Subcutaneous adipose tissue (tissue), 4 donors: ENCODE results near the gene SYS1. TPM values are rescaled to one million over a fixed set of nuclear protein-coding genes. Genes with fewer than 3 reads are reported as not detected.

Source experiments
- total RNA-seq, 4 donors: library from RNA; depleted of rRNA; stranded (reverse); fragments of >200 nt; gene quantifications; one replicate each; pipeline ENCODE4 v1.1.0, GENCODE V29; 2016
- TF ChIP-seq, protein P1 (sequence below): fragments of 450-650 bp; IDR thresholded peaks from one replicate; pipeline ENCODE4 v1.5.1; 2016; ENCODE audit warnings: low read depth, mild to moderate bottlenecking, control low read depth, antibody characterized with exemption, moderate library complexity

The SYS1 gene
- total RNA-seq, 4 donors from 2014 or later, result 24.3 to 34.8 (median 31.4) TPM

DNA sequence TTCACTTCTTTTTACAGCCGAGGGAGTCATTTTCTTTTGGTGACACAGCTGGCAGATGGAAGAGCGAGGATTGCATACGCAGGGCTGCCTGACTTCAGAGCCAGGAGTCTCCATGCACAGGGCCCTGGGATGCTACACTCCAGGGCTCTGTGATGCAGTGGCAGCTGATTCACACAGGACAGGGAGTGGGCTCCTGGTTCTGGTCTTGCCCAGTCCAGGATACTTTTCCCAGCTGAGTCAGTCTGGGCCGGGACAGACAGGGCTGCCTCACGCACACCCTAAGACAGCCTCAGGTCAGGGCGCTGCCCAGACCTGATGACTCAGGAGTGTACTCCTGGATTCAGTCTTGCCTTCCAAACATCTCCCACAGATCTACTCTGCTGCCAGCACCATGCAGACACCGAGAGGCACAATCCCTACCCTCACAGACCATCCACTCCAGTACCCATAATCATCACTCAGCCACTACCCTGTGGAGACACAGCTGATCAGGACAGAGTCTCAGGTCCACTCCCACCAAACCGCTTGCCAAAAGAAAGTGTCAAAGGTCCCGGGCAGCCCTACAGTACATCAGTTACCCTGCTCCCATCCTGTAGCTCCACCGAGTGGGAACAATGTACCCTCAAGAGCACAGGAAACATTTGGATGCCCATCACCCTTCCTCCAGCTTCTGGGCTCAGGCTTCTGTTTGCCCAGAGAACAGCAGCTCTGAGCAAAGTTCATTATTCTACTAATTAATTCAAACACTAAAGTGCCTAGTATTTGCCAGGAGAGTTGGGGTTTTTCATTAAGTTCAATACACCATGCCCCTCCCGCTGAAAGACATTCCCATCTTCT is 26.2 kb upstream of the SYS1 start:
- TF ChIP-seq, protein P1, sequence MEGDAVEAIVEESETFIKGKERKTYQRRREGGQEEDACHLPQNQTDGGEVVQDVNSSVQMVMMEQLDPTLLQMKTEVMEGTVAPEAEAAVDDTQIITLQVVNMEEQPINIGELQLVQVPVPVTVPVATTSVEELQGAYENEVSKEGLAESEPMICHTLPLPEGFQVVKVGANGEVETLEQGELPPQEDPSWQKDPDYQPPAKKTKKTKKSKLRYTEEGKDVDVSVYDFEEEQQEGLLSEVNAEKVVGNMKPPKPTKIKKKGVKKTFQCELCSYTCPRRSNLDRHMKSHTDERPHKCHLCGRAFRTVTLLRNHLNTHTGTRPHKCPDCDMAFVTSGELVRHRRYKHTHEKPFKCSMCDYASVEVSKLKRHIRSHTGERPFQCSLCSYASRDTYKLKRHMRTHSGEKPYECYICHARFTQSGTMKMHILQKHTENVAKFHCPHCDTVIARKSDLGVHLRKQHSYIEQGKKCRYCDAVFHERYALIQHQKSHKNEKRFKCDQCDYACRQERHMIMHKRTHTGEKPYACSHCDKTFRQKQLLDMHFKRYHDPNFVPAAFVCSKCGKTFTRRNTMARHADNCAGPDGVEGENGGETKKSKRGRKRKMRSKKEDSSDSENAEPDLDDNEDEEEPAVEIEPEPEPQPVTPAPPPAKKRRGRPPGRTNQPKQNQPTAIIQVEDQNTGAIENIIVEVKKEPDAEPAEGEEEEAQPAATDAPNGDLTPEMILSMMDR, result no peak

DNA sequence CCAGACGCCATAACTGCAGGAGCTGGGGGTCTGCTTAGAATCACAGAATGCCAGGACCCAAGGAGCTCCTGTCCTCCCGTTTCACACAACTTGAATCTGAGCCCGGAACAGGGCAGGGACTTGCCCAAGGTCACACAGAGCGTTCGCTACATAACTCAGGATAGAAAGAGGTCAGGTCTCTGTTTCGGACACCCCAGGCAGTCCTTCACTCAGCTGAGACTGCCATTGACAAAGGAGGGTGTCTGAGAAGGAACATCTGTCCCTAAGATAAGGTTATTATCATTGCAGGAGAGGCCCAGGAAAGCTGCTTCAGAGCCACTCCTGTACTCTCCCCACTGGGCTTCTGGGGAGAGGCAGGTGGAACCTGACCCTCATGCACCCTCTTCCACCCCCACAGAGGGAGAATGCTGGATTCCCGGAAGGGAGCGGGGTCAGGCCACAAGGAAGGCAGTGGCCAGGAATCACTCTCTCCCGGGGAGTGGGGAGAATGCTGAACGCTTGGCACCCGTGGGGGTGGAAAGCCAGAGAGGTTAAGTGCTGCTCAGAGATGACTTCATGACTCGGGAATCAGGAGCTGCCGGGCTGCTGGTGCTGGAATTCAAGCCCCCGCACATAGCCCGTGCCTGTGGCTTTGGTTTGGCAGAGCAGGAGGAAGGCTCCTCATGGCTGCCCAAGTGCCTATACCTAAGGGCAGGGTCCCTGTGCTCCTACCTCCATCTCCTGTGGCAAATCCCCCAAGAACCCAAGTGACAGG is 25.4 kb upstream of the SYS1 start:
- TF ChIP-seq, protein P1, result no peak

DNA sequence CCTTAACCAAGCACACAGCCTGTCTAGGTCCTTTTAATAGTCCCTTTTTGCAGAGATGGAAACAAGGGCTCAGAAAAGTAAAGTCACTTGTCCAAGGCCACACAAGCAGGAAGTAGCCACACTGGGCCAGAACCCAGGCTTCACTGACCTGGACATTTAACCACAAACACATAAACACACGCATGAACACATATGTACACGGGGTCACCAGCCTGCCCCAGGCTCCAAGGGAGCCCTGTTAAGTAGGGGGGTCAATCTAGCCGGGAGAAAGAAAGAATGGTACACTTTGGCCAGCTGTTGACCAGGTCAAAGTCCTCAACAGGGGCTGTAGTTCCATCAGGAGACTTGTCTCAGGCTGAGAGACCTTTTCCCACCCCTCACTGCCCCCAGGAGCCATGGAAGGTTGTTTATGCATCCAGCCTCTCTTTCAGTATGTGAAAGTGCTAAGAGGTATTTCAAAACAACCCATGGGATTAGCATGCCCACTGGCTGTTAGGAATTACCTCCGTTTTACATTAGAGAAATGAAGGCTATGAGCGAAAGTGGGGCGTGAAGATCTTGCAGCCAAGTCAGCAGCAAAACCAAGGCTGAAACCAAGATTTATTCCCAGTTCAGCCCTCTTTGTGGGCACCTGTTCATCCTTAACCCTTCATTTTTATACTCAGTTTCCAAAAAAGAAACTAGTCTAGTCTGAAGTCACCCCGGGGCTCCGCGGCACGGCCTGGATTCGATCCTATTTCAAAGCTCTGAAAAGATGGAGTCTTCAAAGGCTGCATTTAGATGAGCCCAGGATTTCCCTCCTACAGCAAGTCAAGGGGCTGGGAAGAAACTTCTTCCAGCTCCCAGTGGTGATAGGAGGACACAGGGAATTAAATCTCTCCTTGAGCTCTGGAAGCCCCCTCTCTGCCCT is 24.6 kb upstream of the SYS1 start:
- TF ChIP-seq, protein P1, result no peak

DNA sequence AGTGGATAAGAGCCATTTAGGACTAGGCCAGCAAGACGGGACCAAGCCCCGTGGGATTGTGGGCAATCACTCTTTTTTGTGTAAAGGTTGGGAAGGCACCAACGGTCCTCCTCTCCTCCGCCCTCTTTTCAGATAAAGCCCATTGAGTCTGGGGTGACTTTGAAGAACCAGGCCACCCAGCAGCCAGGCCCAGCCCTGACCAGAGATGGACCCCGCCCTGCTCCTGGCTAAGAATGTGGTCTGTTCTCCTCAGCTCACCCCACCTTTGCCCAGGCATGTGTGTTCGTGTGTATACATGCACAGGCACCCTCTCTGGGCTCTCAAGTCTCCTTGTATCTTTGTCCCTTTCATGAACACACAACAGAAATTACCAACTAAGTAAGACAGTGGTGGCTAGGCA is 23.9 kb upstream of the SYS1 start:
- TF ChIP-seq, protein P1, result no peak

DNA sequence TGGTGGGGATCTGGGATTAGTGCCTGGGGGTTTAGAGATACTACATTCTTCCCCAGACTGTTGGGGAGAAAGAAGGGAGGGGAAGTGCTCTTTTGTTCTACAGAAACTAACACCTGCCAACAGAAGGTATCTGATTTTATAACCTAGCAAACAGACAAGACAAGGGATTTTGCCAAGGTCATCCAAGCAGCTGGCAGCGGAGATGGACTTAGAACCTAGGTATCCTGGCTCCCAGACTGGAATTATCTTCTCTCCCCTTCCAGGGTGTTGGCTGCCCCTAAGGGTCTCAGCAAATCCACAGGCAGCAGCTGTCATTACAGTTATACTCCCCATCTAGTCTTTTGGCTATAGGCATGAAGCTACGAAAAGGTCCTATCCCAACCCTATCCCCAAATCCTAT is 23.2 kb upstream of the SYS1 start:
- TF ChIP-seq, protein P1, result no peak

DNA sequence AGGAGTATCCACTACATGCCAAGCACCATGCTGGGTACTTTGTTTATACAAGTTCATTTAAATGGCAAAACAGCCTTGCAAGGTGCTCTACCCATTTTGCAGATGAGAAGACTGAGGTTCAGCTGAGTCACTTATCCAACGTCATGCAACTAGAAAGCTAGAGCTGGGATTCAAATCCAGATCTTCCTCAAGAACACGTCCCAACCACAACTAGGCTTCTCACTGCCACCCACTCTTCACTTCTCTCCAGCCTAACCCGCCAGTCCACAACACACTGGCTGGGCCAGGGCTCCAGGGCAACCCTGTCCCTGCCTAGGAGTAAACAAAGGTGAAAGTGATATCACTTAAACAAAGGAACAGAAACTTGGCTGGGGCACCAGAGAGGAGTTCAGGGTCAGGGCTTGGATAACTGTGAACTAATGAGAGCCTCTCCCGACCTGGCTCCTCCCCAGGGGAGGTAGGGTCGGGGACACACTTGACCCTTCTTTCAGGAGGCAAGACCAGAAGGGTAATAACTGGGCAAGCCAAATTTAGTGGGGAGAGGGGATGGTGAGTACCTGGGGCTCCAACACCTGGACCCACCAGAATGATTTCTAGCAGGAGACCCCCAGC is 22.6 kb upstream of the SYS1 start:
- TF ChIP-seq, protein P1, result no peak
